PC-9 (cell line): ENCODE data around the gene PTPRD. TPM values are rescaled to one million over a fixed set of nuclear protein-coding genes. Genes with fewer than 3 reads are reported as not detected.

Source experiments
- BruUV-seq: library from RNA; stranded (reverse); fragments of 400-500 nt; replicated peaks from 2 replicates; lab custom pipeline; 2021; lab: Mats Ljungman, UMichigan
- CTCF ChIA-PET: fragments of 300-600 bp; sonication (Branson Sonifier 250); formaldehyde crosslinking; loops from one replicate; lab custom pipeline; 2022; ENCODE audit warnings: antibody characterized with exemption; lab: Charles Lee
- POLR2A ChIA-PET: fragments of 300-600 bp; sonication (Branson Sonifier 250); formaldehyde crosslinking; loops from one replicate; lab custom pipeline; 2022; ENCODE audit warnings: antibody characterized with exemption; ENCODE audit not compliant: unreplicated experiment; lab: Charles Lee
- DNase-seq, 2 experiments: peaks; one replicate each; pipeline versions ENCODE4 v3.0.0 to v3.0.0-alpha.2; 2015 to 2022; ENCODE audit warnings: mixed read lengths in 1 of 2
- H2AFZ ChIP-seq: fragments of 200-600 bp; sonication (generic); 2 replicates; pipeline ENCODE4 v1.8.1; 2017; ENCODE audit warnings: antibody characterized with exemption
- H3F3A ChIP-seq: fragments of 200-600 bp; sonication (generic); 2 replicates; pipeline ENCODE4 v1.8.1; 2017; ENCODE audit warnings: antibody characterized with exemption, mild to moderate bottlenecking, low read depth; ENCODE audit not compliant: insufficient read depth
- H3K27ac ChIP-seq: fragments of 200-600 bp; sonication (generic); 2 replicates; pipeline ENCODE4 v1.6.1; 2016; ENCODE audit warnings: mixed run types
- H3K27me3 ChIP-seq: fragments of 200-600 bp; sonication (generic); 2 replicates; pipeline ENCODE4 v1.6.1; 2016; ENCODE audit warnings: low read depth, mixed run types; ENCODE audit not compliant: insufficient read depth
- H3K36me3 ChIP-seq: fragments of 200-600 bp; sonication (generic); 2 replicates; pipeline ENCODE4 v1.6.1; 2016; ENCODE audit warnings: low read depth, mixed run types
- H3K4me1 ChIP-seq: fragments of 200-600 bp; sonication (generic); replicated peaks from 2 replicates; pipeline ENCODE4 v1.6.1; 2016; ENCODE audit warnings: mixed run types; ENCODE audit not compliant: insufficient read depth
- H3K4me2 ChIP-seq: fragments of 200-600 bp; sonication (generic); 2 replicates; pipeline ENCODE4 v1.6.1; 2017; ENCODE audit warnings: mixed run types
- H3K4me3 ChIP-seq: fragments of 200-600 bp; sonication (generic); 2 replicates; pipeline ENCODE4 v1.6.1; 2016; ENCODE audit warnings: mixed run types
- H3K79me2 ChIP-seq: fragments of 200-600 bp; sonication (generic); 2 replicates; pipeline ENCODE4 v1.6.1; 2017; ENCODE audit warnings: low read depth, mixed run types
- H3K9me2 ChIP-seq: fragments of 200-600 bp; sonication (generic); 2 replicates; pipeline ENCODE4 v1.8.1; 2017; ENCODE audit warnings: mild to moderate bottlenecking; ENCODE audit not compliant: insufficient read depth
- H3K9me3 ChIP-seq: fragments of 200-600 bp; sonication (generic); 2 replicates; pipeline ENCODE4 v1.8.1; 2016; ENCODE audit warnings: low read depth; ENCODE audit not compliant: insufficient read depth
- H4K20me1 ChIP-seq: fragments of 200-600 bp; sonication (generic); 2 replicates; pipeline ENCODE4 v1.8.1; 2017; ENCODE audit not compliant: insufficient read depth
- CTCF ChIP-seq: fragments of 200-600 bp; sonication (generic); conservative IDR thresholded peaks from 2 replicates; pipeline ENCODE4 v1.6.1; 2017; ENCODE audit warnings: mixed run types, antibody characterized with exemption, mild to moderate bottlenecking, moderate library complexity
- EZH2 ChIP-seq: fragments of 200-600 bp; sonication (generic); IDR thresholded peaks from 2 replicates; pipeline ENCODE4 v1.8.0; 2017; ENCODE audit warnings: antibody characterized with exemption, low read depth
- intact Hi-C: fragments of 100-400 bp; cut with micrococcal nuclease; formaldehyde crosslinking; loops from one replicate; pipeline ENCODE4 v1.10.0; 2022; ENCODE audit not compliant: unreplicated experiment
- total RNA-seq: library from RNA; stranded (reverse); gene quantifications from 2 replicates; pipeline ENCODE4 v1.2.3, GENCODE V29; 2021

Gene PTPRD
- total RNA-seq, 1 experiment from 2014 or later: not detected

DNA sequence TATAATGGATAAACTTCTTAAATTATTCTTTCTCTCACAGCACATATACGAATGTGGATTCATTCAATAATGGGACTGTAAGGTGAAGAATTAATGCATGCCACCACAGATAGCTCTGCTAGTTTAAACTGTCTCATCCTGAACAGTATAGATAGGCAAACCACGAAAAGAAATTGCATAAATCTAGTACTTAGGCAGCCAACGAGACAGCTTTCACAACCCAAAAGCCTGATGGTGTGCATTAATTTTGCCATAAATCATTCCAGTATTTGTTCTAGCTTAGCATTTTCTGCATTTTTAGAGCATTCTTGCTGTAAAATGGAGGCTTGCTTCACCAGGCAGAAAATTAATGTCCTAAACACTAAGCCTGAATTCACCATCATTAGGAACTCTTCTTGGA lies 1979.0 kb downstream of the PTPRD start:
- no peak overlapping the region for H2AFZ ChIP-seq

DNA sequence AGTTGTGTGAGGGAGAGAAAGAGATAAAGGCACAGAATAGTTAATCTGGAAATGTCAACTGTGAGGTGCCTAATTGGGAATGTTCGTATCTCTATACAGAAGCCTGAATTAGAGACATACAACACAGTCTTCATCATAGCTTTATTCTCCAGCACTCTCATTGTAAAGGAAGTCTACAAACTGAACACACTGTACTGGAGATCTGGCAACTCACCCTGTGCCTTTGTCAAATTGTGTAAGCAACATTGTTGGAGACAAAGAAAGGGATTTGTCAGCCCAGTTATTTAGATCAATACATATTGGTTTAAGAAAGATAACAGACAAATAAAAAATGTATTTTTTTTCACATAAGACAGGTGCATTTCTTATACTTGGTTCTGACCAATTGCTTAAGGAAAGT lies 1980.3 kb downstream of the PTPRD start:
- H3K4me3 ChIP-seq: no peak overlapping the region
- no peak overlapping the region for H2AFZ ChIP-seq
- ChIA-PET CTCF (no interaction called here), POLR2A (no interaction called here)
- no peaks in the 10 kb centered on the region for H4K20me1 ChIP-seq
- no peaks in the 10 kb centered on the region for H3K36me3 ChIP-seq
- no peak for DNase-seq
- no peaks in the 10 kb centered on the region for H3F3A ChIP-seq
- intact Hi-C loops: no loop called here
- no peaks in the 10 kb centered on the region for H3K79me2 ChIP-seq
- H3K9me2 ChIP-seq: no peaks in the 10 kb centered on the region; the same call in 1 of the 2 replicates
- no peak overlapping the region for H3K27ac ChIP-seq
- TF ChIP-seq EZH2 (no peak), CTCF (no peak)
- no TSS peak for BruUV-seq
- H3K9me3 ChIP-seq: no peaks in the 10 kb centered on the region
- H3K4me2 ChIP-seq: no peak overlapping the region
- no peaks in the 10 kb centered on the region for H3K27me3 ChIP-seq
- no peaks in the 10 kb centered on the region for H3K4me1 ChIP-seq

More for the DNA sequence above, 1979.0 kb downstream of the PTPRD start:
- no peak overlapping the region for H3K27ac ChIP-seq
- H3K4me3 ChIP-seq: no peak overlapping the region
- no peaks in the 10 kb centered on the region for H3K9me3 ChIP-seq
- no TSS peak for BruUV-seq
- no peaks in the 10 kb centered on the region for H3K36me3 ChIP-seq
- no peak overlapping the region for H3K4me2 ChIP-seq
- no peaks in the 10 kb centered on the region for H4K20me1 ChIP-seq
- no peaks in the 10 kb centered on the region for H3K4me1 ChIP-seq
- no peaks in the 10 kb centered on the region for H3K79me2 ChIP-seq
- POLR2A ChIA-PET: interaction anchor here (0.7 kb wide), 1 partner anchor 32 kb away, joined by 10 read pairs; no protein-coding TSS in a partner anchor
- no peaks in the 10 kb centered on the region for H3F3A ChIP-seq
- no peak for TF ChIP-seq EZH2
- no peak for TF ChIP-seq CTCF
- no peaks in the 10 kb centered on the region for H3K27me3 ChIP-seq
- intact Hi-C loops: no loop called here
- no peaks in the 10 kb centered on the region; the same call in 1 of the 2 replicates for H3K9me2 ChIP-seq
- DNase-seq: no peak
- CTCF ChIA-PET: no interaction called here

- ChIA-PET POLR2A (no interaction called here), CTCF (no interaction called here)
- Histone ChIP-seq H3K9me2 (no peaks in the 10 kb centered on the region), H4K20me1 (no peaks in the 10 kb centered on the region), H3K4me2 (no peak overlapping the region), H3K79me2 (no peaks in the 10 kb centered on the region), H3K36me3 (no peaks in the 10 kb centered on the region), H3F3A (no peaks in the 10 kb centered on the region), H2AFZ (no peak overlapping the region), H3K4me3 (no peak overlapping the region), H3K27me3 (no peaks in the 10 kb centered on the region), H3K27ac (no peak overlapping the region), H3K9me3 (no peaks in the 10 kb centered on the region), H3K4me1 (no peaks in the 10 kb centered on the region)
- no peak for TF ChIP-seq CTCF
- TF ChIP-seq EZH2: no peak
- DNase-seq: no peak
- BruUV-seq: no TSS peak
- intact Hi-C loops: no loop called here
Measured at GRCh38 chr9:8628791-8629190, 1984.0 kb downstream of the PTPRD start.
